ENCODE measurements around the gene SPTBN2.
"Not testable (repeated sequence)": the region's sequence is repeated elsewhere in the genome, so short reads cannot be mapped to it uniquely, and the experiment has no call there.

SPTBN2 gene

GRCh38 chr11:66683877-66684276, 45.1 kb downstream of the SPTBN2 start:
- DNase-seq: no peak

- no peak for DNase-seq
Observed at GRCh38 chr11:66680966-66681645, 47.9 kb downstream of the SPTBN2 start.

GRCh38 chr11:66677599-66678375, 51.2 kb downstream of the SPTBN2 start, which contains the start of gene RBM4B:
TSS of gene RBM4B (minus strand) at chr11:66677887. CDS start at chr11:66677079, 808 bp downstream.
- DNase-seq: peak; percentile 92

DNA sequence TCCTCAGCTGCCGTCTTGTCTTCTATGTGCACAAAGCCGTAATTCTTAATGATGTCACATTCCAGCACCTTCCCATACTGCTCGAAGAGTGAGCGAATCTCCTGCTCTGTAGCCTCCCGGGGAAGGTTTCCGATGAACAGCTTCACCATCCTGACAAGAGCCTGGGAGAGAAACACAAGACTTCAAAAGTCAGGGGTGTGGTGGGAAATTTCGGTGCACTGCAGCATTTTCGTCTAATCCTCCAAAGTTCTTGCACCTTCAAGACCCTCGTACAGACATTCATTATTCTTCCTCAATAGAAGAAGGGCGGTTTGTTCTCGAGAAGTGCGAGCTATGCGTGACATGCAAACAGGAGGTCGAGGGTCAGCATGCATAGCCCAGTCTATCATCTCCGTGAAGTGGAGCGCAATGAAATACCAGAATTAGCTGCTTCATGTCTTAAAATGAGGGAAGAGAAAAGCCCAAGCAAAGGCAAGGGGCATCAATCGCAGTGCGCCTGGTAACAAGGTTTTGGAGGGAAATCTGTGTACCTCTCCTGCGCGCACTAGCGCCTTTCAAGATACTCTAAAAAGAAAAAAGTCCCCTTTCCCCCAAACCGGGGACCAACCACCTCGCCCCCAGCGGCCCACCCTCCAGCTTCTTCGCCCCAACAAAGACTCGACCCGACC, 52.0 kb downstream of the SPTBN2 start:
- DNase-seq: no peak

DNA sequence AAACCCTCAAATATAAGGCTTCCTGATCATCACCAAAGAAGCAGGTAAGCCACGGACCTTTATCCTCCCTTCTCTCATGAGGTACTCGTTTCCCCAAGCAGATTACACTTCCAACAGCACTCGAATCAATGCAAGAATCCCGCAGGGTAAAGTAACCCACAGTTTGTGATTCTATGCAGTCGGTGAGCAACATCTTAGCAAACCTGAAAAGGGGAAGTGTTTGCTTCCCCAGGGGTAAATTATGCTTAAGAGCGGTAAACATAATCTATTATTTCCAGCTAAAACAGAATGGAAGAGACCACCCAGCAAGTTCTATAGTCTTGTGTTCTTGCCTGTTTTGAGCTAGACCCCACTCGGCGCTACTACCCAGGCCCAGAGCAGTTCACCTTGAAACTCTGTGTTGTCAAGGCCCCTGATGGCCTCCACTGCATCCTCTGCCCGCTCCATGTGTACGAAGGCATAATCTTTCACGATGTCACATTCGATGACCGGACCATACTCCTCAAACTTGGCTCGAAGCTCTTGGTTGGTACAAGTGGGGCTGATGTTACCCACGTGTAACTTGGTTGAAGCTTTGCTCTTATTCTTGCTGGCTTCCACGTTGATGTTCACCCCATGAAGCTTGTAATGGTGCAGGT, 52.6 kb downstream of the SPTBN2 start:
- DNase-seq: no peak

DNA sequence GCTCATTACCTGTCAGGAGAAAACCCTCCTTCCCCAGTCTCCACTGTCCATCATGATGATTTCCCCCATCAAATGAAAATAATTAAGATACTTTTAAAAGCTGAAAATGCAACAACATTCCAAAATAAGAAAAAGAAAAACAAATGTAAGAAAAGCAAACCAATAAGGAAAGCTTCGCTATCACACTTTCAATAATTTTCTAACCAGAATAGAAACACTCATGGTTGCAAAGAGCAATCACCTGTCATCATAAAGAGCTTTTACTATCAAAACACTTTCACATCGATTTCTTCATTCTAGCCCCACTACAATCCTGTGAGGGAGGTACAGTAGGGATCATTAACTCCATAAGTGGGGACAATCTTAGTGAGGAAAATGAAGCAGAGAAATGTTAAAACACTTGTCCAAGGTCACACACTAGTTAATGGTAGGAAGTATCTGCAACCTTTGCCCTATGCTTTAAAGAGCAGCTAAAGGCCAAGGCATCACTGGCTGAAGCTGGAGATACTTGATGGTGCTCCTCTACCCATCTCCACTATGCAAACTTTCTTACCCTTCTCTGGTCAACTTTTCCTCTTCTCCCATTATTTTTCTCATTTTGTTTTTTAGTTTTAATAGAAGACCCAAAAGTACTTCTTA, 53.9 kb downstream of the SPTBN2 start:
- DNase-seq: no peak

DNA sequence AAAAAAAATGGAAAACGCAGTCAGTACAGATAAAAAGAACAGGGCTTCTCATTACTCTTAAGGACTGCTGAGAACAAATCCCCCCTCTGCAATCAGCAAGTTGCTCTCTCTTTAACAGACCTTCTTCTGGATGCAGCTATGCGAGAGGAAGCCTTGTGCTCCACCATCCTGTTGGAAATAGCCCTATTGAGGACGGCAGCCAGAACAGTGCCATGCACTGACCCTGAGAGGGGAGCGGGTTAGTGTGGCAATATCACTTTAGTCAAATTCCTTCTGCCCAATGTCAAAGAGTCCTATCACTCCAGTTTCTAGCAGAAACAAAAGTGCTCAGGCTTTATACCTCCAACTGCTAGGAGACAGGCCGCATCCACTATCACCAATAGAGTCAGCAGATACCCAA, 58.2 kb downstream of the SPTBN2 start:
- DNase-seq: no peak

GRCh38 chr11:66665369-66665768, 63.6 kb downstream of the SPTBN2 start:
- DNase-seq: no peak

DNA sequence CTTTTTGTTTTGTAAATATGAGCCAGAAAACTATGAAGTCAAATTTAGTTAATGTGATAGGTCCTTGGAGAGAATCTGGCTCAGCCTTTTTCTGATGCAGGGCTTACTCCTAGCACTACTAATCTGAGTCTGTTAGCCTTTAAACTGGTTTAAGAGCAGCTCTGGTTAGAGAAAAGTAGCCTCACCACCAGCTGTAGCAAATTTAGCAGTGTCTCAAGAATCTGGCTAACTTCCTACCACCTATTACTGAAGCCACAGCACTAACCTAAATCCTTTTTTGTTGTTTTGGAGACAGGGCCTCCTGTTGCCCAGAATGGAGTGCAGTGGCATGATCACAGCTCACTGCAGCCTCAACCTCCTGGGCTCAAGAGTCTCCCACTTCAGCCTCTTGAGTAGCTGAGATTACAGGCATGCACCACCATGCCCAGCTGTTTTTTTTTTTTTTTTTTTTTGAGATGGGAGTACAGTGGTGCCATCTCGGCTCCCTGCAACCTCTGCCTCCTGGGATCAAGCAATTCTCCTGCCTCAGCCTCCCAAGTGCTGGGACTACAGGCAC, 65.2 kb downstream of the SPTBN2 start:
- DNase-seq: no peak

- DNase-seq: no peak
Observed at GRCh38 chr11:66659763-66660162, 69.3 kb downstream of the SPTBN2 start.

DNA sequence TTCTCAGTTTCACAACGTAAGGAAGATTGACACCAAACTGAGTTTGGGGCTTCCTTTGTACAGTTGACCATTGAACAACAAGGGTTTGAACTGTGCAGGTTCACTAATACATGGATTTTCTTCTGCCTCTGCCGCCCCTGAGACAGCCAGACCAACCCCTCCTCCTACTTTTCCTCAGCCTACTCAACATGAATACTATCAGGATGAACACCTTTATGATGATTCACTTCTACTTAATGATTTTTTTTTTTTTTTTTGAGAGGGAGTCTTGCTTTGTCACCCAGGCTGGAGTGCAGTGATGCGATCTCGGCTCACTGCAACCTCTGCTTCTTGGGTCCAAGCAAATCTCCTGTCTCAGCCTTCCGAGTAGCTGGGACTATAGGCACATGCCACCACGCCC, 75.9 kb downstream of the SPTBN2 start:
- no peak for DNase-seq

DNA sequence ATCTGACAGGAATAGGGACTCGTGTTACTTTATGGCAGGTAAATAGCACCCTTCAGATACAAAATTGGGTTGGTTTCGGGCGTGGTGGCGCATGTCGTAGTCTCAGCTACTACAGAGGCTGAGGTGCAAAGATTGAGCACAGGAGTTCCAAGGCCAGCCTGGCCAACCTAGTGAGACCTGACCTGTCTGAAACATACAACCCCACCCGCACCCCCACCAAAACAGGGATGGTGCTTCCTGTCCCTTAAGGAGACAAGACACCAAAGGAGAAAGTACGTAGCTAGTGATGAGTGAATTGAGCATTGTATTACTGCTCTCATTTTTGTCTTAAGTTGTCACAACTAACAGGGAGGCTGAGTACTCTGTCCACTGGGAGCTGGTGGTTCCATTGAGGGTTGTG, 76.4 kb downstream of the SPTBN2 start:
- no peak for DNase-seq

DNA sequence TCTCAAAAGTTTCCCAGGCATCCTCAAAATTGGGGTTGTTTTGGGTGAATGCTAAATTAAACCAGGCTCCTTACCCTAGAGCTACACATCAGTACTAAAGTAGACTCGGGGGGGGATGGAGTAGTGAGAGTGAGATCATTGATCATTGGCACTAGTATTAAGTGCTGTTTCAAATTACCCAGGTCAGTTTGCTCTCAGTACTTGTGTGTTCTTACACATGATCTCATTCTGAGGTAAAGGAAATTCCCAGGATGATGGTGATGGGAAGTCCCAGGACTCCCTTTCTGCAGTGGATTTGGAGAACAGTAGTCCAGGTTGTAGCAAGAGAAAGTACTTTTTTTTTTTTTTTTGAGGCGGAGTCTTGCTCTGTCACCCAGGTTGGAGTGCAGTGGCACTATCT, 78.0 kb downstream of the SPTBN2 start:
- DNase-seq: no peak

DNA sequence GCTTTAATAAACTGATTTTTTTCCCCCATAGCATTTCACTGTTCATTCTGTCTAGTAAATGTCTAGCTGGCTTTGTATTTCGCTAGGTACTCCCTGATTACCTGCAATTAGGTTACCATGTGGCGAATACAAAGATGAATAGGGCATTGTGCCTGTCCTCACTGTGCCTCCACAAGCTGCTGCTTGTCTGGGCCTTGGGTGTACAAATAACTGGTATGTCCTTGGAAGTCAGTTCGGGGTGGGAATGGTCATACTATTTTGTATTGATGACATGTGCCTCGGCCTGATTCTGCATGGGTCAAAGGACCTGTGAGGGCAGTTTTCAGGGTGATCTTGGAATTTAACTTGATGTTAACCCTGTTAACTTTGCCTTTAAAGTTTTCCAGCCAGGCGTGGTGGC, 79.1 kb downstream of the SPTBN2 start:
- no peak for DNase-seq

GRCh38 chr11:66646828-66647227, 82.2 kb downstream of the SPTBN2 start:
- no peak for DNase-seq

- no peak for DNase-seq
Observed at GRCh38 chr11:66643745-66644437, 85.1 kb downstream of the SPTBN2 start.

DNA sequence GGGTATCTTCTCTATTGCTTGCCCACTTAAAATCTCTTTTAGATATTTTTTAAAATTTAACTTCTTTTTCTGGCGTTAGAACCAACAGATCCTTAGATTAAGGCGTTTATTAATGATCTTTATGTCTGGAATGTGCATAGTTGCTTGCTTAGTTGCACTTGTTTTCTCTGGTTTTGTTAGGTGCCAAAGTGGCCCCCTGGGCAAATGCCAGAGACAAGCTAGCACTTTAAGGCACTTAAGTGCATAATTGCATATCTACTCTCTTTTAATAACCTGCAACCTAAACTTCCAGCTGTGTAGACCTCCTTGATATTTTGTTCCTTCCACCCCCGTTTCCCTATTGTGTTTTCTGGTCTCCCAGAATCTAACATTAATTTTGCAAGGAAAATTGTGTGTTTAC, 87.2 kb downstream of the SPTBN2 start:
- no peak for DNase-seq

- DNase-seq: not testable (repeated sequence)
Observed at GRCh38 chr11:66639814-66640340, 89.1 kb downstream of the SPTBN2 start.

GRCh38 chr11:66639066-66639813, 89.8 kb downstream of the SPTBN2 start:
- peak; percentile 27 for DNase-seq

GRCh38 chr11:66638177-66639065, 90.6 kb downstream of the SPTBN2 start, which contains the start of gene RBM4:
TSS of gene RBM4 (plus strand) at chr11:66638703. CDS start at chr11:66639712, 1,009 bp downstream.
- DNase-seq: peak; percentile 100
